ENCODE results near the gene KAT6B. TPM values are rescaled to one million over a fixed set of nuclear protein-coding genes. Genes with fewer than 3 reads are reported as not detected.

KAT6B gene
- total RNA-seq, 2 donors from 2014 or later, result 25.3 to 39.1 TPM

GRCh38 chr10:74888962-74889661 lies 62.7 kb downstream of the KAT6B start:
- no peaks in the 10 kb centered on the region for H3K27me3 Mint-ChIP-seq (ENCODE audit: insufficient read depth)
- no peaks in the 10 kb centered on the region for H3K27me3 ChIP-seq (ENCODE audit: control insufficient read depth, insufficient read depth, low read length, poor library complexity, severe bottlenecking)
- DNase-seq, result peak; percentile 62
- H3K4me3 ChIP-seq (ENCODE audit: low read length), result no peak overlapping the region
- no peaks in the 10 kb centered on the region for H3K9me3 ChIP-seq (ENCODE audit: control insufficient read depth, low read length)
- WGBS, 2 experiments (ENCODE audit: insufficient coverage in 1 of 2, insufficient read length in 1 of 2), result 89 to 93% methylated on average over 3 to 5 of the region's 6 CpGs
- TF ChIP-seq CTCF (conservative IDR thresholded peaks at IDR 0.05), result peak; percentile 58
- H3K36me3 Mint-ChIP-seq (ENCODE audit: low read depth), result no peaks in the 10 kb centered on the region
- H3K9me3 Mint-ChIP-seq, result no peaks in the 10 kb centered on the region
- H3K27ac ChIP-seq (ENCODE audit: low read depth, low read length), result no peak overlapping the region
- H3K4me1 ChIP-seq (ENCODE audit: control insufficient read depth, insufficient read depth, low read length), result no peaks in the 10 kb centered on the region
- H3K27ac Mint-ChIP-seq, result no peak overlapping the region
- H3K36me3 ChIP-seq (ENCODE audit: control insufficient read depth, insufficient read depth, low read length), result no peaks in the 10 kb centered on the region
- peaks cover 9% of the 10 kb centered on the region for H3K4me1 Mint-ChIP-seq
- H3K9ac ChIP-seq (ENCODE audit: extremely low read depth, low read length, poor library complexity, severe bottlenecking), result no peak overlapping the region
- H3K4me3 Mint-ChIP-seq, result no peak overlapping the region

- H3K4me1 Mint-ChIP-seq, result peaks cover 9% of the 10 kb centered on the region
- no peaks in the 10 kb centered on the region for H3K36me3 Mint-ChIP-seq (ENCODE audit: low read depth)
- no peaks in the 10 kb centered on the region for H3K9me3 ChIP-seq (ENCODE audit: control insufficient read depth, low read length)
- no peaks in the 10 kb centered on the region for H3K36me3 ChIP-seq (ENCODE audit: control insufficient read depth, insufficient read depth, low read length)
- no peaks in the 10 kb centered on the region for H3K4me1 ChIP-seq (ENCODE audit: control insufficient read depth, insufficient read depth, low read length)
- H3K9me3 Mint-ChIP-seq, result no peaks in the 10 kb centered on the region
- H3K27me3 ChIP-seq (ENCODE audit: control insufficient read depth, insufficient read depth, low read length, poor library complexity, severe bottlenecking), result no peaks in the 10 kb centered on the region
- no peak overlapping the region for H3K9ac ChIP-seq (ENCODE audit: extremely low read depth, low read length, poor library complexity, severe bottlenecking)
- H3K27me3 Mint-ChIP-seq (ENCODE audit: insufficient read depth), result no peaks in the 10 kb centered on the region
- DNase-seq, result no peak
- no peak overlapping the region for H3K4me3 Mint-ChIP-seq
- no peak overlapping the region for H3K27ac ChIP-seq (ENCODE audit: low read depth, low read length)
- TF ChIP-seq CTCF (conservative IDR thresholded peaks at IDR 0.05), result no peak
- H3K4me3 ChIP-seq (ENCODE audit: low read length), result no peak overlapping the region
- peak overlapping the region; percentile 26 for H3K27ac Mint-ChIP-seq
Measured at GRCh38 chr10:74889662-74889998, 63.2 kb downstream of the KAT6B start.

GRCh38 chr10:74890460-74890859 lies 64.1 kb downstream of the KAT6B start:
- no peak for TF ChIP-seq CTCF (conservative IDR thresholded peaks at IDR 0.05)
- 97% methylated on average over 3 to 7 of the region's 7 CpGs for WGBS, 2 experiments (ENCODE audit: insufficient coverage in 1 of 2, insufficient read length in 1 of 2)
- peaks cover 9% of the 10 kb centered on the region for H3K4me1 Mint-ChIP-seq

More at GRCh38 chr10:74890460-74890859, 64.1 kb downstream of the KAT6B start:
- H3K9me3 Mint-ChIP-seq, result no peaks in the 10 kb centered on the region
- no peak overlapping the region for H3K27ac Mint-ChIP-seq
- no peak overlapping the region for H3K27ac ChIP-seq (ENCODE audit: low read depth, low read length)
- no peak overlapping the region for H3K9ac ChIP-seq (ENCODE audit: extremely low read depth, low read length, poor library complexity, severe bottlenecking)
- H3K9me3 ChIP-seq (ENCODE audit: control insufficient read depth, low read length), result no peaks in the 10 kb centered on the region
- H3K36me3 Mint-ChIP-seq (ENCODE audit: low read depth), result no peaks in the 10 kb centered on the region
- no peak overlapping the region for H3K4me3 ChIP-seq (ENCODE audit: low read length)
- H3K27me3 ChIP-seq (ENCODE audit: control insufficient read depth, insufficient read depth, low read length, poor library complexity, severe bottlenecking), result no peaks in the 10 kb centered on the region
- H3K4me1 ChIP-seq (ENCODE audit: control insufficient read depth, insufficient read depth, low read length), result no peaks in the 10 kb centered on the region
- DNase-seq, result no peak
- no peaks in the 10 kb centered on the region for H3K27me3 Mint-ChIP-seq (ENCODE audit: insufficient read depth)
- H3K36me3 ChIP-seq (ENCODE audit: control insufficient read depth, insufficient read depth, low read length), result no peaks in the 10 kb centered on the region
- H3K4me3 Mint-ChIP-seq, result no peak overlapping the region

Measured in endodermal cell (in vitro differentiated cells).